Measurements from ENCODE around the gene FBXL17.

FBXL17 gene

GRCh38 chr5:107979291-107979690 lies 402.6 kb downstream of the FBXL17 start:
- TF ChIP-seq CTCF (IDR thresholded peaks at IDR 0.05; ENCODE audit: low read depth, low read length) = no peak
- H3K4me3 ChIP-seq (ENCODE audit: low read depth, low read length) = no peak overlapping the region

GRCh38 chr5:107977550-107978071 lies 404.3 kb downstream of the FBXL17 start:
- TF ChIP-seq CTCF (IDR thresholded peaks at IDR 0.05; ENCODE audit: low read depth, low read length) = no peak

GRCh38 chr5:107975568-107975967 lies 406.3 kb downstream of the FBXL17 start:
- TF ChIP-seq CTCF (IDR thresholded peaks at IDR 0.05; ENCODE audit: low read depth, low read length) = no peak
- no peak overlapping the region for H3K4me3 ChIP-seq (ENCODE audit: low read depth, low read length)

More at GRCh38 chr5:107977550-107978071, 404.3 kb downstream of the FBXL17 start:
- no peak overlapping the region for H3K4me3 ChIP-seq (ENCODE audit: low read depth, low read length)

GRCh38 chr5:107971846-107972245 lies 410.1 kb downstream of the FBXL17 start:
- TF ChIP-seq CTCF (IDR thresholded peaks at IDR 0.05; ENCODE audit: low read depth, low read length) = no peak
- H3K4me3 ChIP-seq (ENCODE audit: low read depth, low read length) = no peak overlapping the region

- no peak for TF ChIP-seq CTCF (IDR thresholded peaks at IDR 0.05; ENCODE audit: low read depth, low read length)
- no peak overlapping the region for H3K4me3 ChIP-seq (ENCODE audit: low read depth, low read length)
Measured at GRCh38 chr5:107969847-107970246, 412.1 kb downstream of the FBXL17 start.

- H3K4me3 ChIP-seq (ENCODE audit: low read depth, low read length) = no peak overlapping the region
- no peak for TF ChIP-seq CTCF (IDR thresholded peaks at IDR 0.05; ENCODE audit: low read depth, low read length)
Measured at GRCh38 chr5:107968998-107969397, 412.9 kb downstream of the FBXL17 start.

- TF ChIP-seq CTCF (IDR thresholded peaks at IDR 0.05; ENCODE audit: low read depth, low read length) = no peak
- H3K4me3 ChIP-seq (ENCODE audit: low read depth, low read length) = no peak overlapping the region
Measured at GRCh38 chr5:107968406-107968843, 413.5 kb downstream of the FBXL17 start.

Measured in WI38 (cell line).